H54 (cell line): ENCODE measurements around the gene STN1.

Source experiments
- DNase-seq: peaks from one replicate; pipeline ENCODE4 v3.0.0; 2011; ENCODE audit warnings: low spot score, mixed read lengths; ENCODE audit not compliant: insufficient read length
- FAIRE-seq: peaks from 3 replicates; lab custom pipeline; 2011; peaks lifted over from hg19 to GRCh38; lab: Jason Lieb, UNC
- POLR2A ChIP-seq: IDR thresholded peaks from 2 replicates; pipeline ENCODE4 v1.6.1; 2011; ENCODE audit warnings: low read depth, mild to moderate bottlenecking, low read length

Gene STN1

GRCh38 chr10:103895411-103896186, 22.4 kb downstream of the STN1 start:
- FAIRE-seq = no peak

GRCh38 chr10:103894441-103894864, 23.5 kb downstream of the STN1 start:
- FAIRE-seq = no peak
- no peak for DNase-seq
- no peak for TF ChIP-seq POLR2A

More at GRCh38 chr10:103895411-103896186, 22.4 kb downstream of the STN1 start:
- no peak for TF ChIP-seq POLR2A
- DNase-seq = no peak

- TF ChIP-seq POLR2A = no peak
- FAIRE-seq (no peak), DNase-seq (no peak)
Observed at GRCh38 chr10:103893817-103894216, 24.2 kb downstream of the STN1 start.

- DNase-seq = no peak
- FAIRE-seq = no peak
- no peak for TF ChIP-seq POLR2A
Observed at GRCh38 chr10:103892181-103892580, 25.8 kb downstream of the STN1 start.

- TF ChIP-seq POLR2A = no peak
- DNase-seq (no peak), FAIRE-seq (no peak)
Observed at GRCh38 chr10:103890688-103891087, 27.3 kb downstream of the STN1 start.

- TF ChIP-seq POLR2A = no peak
- DNase-seq (no peak), FAIRE-seq (no peak)
Observed at GRCh38 chr10:103890194-103890658, 27.8 kb downstream of the STN1 start.

- TF ChIP-seq POLR2A = no peak
- no peak for DNase-seq
- FAIRE-seq = no peak
Observed at GRCh38 chr10:103889121-103889720, 28.8 kb downstream of the STN1 start.

GRCh38 chr10:103888113-103888841, 29.7 kb downstream of the STN1 start:
- FAIRE-seq (peak; percentile 60), DNase-seq (peak; percentile 56)
- TF ChIP-seq POLR2A = no peak

- no peak for DNase-seq
- FAIRE-seq = no peak
- TF ChIP-seq POLR2A = no peak
Observed at GRCh38 chr10:103885617-103886016, 32.4 kb downstream of the STN1 start.

- FAIRE-seq (no peak), DNase-seq (peak; percentile 48)
- no peak for TF ChIP-seq POLR2A
Observed at GRCh38 chr10:103884681-103885139, 33.3 kb downstream of the STN1 start.

- FAIRE-seq (no peak), DNase-seq (no peak)
- no peak for TF ChIP-seq POLR2A
Observed at GRCh38 chr10:103882285-103883007, 35.5 kb downstream of the STN1 start.

- no peak for DNase-seq
- TF ChIP-seq POLR2A = no peak
- no peak for FAIRE-seq
Observed at GRCh38 chr10:103881416-103882284, 36.3 kb downstream of the STN1 start.
